Stimulated activated CD4-positive, alpha-beta T cell treated with anti-CD3 and anti-CD28 coated beads, Interleukin-15, amount 100 ng/mL, for 48 hours (primary cell): Measurements from ENCODE around the gene SH3D19.

ENCODE experiments used
- DNase-seq, 2 donors: peaks; one replicate each; pipeline ENCODE4 v3.0.0-alpha.2; 2020; ENCODE audit warnings: low read depth in 2 of 2

Gene SH3D19

DNA sequence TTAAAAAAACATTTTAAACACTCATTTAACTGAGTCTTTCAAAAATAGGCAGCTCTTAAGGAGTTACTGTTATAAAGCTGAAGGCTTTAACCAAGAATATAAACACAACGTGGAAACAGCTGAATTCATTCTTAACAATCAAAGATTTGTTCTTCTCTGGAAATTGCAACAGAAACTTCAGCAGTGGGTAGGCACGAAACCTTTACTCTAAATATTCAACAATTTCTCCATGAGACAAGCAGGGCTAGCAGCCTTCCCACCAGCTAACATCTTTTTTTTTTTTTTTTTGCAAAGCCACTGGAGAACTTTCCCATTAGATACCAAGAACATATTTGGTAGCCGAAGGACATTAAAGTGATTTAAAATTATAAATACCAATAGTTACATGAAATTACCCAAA, 126.7 kb downstream of the SH3D19 start:
- no peak for DNase-seq

- no peak for DNase-seq
Measured at GRCh38 chr4:151197247-151197646, 128.2 kb downstream of the SH3D19 start.

- DNase-seq: no peak
Measured at GRCh38 chr4:151195801-151196200, 129.6 kb downstream of the SH3D19 start.

DNA sequence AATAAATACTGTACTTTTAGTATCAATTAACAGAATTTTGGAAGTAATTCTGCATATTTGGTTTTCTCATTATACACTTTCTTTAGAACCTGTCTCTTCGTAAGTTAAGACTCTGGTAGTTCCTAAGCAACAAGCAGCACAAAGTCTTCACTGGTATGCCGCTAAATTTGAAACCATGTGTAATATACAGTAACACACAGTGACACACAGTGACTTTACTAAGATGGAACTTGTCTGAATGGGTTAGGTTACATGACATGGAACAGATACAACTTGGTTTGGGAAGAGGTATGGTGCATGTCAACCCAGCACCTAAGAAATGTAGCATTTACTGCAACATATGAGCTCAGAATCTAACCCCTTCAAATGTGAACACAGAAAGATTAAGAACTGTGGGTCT, 132.0 kb downstream of the SH3D19 start:
- no peak for DNase-seq

GRCh38 chr4:151192556-151193235, 132.7 kb downstream of the SH3D19 start:
- DNase-seq: no peak

DNA sequence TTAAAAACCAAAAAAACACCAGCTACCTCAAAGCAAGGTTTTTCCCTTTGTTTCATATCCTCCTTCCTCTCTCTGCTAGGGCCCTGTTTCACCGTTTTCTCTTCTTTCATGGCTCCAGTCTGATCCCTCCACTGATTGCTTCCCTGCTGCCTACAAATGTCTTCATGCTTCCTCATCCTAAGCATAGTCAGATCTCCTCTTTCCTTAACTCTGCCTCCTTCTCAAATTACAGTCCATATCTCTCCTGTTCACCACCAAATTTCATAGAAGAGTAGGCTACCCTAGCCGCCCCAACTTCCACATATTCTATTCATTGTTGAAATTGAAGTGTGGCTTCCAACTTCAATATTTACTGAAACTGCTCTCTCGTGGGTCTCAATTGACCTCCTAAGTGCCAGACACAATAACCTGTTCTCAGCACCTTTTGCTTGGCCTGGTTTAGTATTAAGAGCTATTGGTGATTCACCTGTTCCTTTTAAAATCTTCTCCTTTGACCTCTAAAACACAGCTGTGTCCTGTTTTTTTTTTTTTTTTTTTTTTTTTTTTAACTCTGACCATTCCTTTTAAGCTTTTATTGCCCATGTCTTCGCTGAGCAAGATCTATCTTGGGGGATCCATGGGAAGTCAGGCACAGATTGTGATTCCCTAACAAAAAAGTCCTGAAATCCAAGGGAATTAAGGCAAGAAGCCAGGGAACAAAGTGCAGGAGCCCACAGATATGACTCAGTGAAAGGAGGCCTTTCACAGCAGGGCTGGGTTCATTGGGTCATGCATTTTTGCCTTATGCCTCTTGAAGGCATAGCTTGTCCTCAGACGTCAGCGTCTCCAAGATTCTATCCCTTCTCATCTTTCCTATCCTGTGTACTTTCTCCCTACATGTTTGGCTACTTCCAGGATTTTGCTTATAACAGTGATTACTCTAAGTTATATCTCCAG, 140.6 kb downstream of the SH3D19 start:
- no peak for DNase-seq

DNA sequence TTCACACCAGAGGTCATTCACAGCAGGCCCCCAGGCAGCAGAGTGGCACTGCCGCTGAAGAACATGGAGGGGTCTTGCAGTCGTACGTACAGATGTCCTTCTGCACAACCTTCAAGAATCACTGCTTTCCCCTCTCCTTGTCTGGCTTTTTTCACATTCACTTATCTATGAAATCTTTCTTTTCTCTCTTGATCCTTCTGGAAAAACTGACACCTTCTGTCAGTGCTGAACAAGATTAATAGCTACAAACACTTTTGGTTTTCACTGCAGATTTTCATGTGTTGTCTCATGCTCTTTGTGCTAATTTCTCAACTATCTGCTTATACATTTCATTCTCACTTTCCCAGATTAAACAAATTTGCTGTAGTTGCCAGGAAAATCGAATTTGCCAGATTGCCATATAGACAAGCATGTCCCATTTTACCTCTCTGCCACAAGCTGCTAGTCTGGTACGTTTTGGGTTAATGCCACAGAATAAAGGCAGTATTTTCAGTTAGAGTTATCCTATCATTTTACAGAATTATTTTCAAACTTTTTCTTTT, 142.9 kb downstream of the SH3D19 start:
- no peak for DNase-seq

DNA sequence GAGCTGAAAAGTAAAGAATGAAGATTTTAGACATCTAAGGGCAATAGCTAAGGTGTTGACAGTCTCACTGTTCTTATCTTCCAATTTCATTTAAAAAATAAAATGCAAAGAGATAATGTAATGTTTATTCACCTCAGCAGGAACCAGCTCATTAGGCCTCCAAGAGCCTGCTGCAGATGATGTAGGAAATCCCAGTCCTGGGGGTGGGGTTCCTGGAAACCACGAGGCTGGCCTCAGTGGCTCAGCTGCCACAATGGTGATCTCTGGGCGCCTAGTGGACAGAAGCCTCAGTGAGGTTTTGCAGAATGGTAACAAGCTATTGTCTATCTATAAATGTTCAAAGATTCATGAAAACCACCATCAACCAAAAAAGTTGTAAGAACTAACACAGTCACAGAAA, 148.7 kb downstream of the SH3D19 start:
- DNase-seq: no peak

DNA sequence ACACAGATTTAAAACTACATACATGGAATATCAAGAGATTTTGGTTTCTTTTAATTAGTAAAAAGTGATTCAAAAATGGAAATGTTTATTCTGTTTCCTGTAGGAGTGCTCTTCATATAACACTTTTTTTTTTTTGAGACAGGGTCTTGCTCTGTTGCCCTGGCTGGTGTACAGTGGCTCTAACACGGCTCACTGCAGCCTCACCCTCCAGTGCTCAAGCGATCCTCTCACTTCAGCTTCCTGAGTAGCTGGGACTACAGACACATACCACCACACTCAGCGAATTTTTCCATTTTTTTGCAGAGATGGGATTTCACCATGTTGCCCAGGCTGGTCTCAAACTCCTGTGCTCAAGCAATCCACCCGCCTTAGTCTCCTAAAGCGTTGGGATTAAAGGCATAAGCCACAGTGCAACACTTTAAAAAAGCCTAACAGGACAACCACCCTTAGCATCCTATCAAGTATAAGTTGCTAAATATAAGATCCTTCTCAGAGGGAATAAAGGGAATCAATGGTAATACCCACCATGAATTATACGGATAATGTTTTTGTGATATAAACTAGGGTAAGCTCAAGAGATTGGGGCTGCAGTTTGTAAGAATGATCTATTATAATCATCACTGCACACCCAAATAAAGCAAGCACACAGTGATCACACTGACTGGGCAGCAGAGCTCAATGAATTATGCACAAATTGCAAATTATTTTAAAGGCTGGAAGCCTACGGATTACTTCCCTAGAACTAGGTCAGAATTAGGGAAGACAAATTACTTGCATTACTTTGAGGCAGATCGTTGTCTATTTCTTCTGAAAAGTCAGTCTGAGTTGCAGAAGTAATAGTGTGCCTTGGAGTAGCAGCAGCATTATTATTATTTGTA, 149.4 kb downstream of the SH3D19 start:
- DNase-seq: no peak

DNA sequence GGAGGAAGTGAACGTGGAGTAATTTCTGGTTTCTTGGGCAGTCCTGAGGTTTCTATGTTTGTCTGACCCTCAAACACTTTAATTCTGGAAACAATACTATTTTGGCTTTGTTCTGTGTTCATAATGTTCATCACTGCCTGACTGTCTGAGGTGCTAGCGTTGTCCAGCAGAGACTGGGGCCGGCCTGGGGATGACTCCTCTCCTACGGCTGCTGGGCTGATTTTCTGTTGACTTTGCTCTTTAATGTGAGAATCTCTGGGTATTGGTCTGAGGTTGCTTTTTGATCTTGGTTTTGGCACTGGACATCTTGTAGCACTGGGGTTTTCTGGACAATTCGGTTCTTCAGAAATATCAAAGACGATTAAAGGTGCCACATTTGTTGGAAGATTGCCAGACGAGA, 150.2 kb downstream of the SH3D19 start:
- DNase-seq: no peak

DNA sequence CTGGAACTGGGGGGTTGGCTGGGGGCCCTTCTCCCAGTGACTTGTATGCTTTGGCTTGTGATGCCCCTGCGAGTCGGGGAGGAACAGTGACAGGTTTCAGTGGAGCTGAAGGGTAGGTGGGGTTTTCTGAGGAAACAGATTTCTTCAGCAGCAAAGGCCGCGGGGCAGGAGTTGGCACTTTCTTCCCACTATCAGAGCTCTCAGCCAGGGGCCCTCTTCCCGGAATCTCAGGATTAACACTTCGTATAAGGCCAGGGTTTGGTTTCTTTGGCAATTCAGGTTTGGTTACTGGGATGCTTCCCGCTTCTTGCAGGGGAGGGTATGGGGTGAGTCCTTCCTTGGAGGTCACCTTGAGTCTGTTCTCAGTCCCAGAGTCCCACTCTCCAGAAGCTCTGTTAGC, 150.6 kb downstream of the SH3D19 start:
- no peak for DNase-seq

DNA sequence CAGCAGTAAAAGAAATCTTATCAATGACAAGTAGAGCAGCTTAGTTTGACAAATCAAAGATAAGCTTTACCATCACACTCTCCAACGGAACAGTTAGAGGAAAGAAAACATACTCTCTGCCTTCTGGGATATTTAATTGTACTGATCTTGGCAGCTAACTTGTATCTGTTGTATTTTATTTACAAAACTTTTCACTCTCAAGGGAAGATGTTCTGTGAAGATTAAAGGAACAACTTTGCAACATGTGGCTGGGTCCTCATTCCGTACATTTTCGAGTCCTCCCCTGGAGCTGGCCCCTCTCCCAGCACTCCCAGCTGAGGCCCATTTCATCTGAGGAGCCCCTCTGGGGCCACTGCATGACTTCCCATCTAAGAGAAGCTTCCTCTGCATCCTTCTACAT, 151.5 kb downstream of the SH3D19 start:
- no peak for DNase-seq

DNA sequence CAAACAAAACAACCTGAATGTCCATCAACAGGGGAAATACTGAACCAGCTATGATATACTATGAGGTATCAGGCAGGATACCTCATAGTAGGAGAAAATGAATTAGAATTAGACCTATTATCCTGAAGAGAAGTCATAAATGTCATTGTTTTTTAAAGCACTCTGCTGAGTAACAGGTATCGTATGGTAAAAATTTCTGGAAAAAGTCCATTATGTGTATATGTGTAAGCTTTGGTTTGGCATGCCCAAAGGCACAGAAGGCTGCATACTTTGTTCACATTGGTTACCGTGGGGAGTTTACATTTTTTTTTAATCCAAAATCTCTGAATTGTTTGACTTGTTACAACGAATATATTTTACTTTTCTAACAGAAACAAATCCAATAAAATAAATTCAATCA, 155.5 kb downstream of the SH3D19 start:
- DNase-seq: no peak

DNA sequence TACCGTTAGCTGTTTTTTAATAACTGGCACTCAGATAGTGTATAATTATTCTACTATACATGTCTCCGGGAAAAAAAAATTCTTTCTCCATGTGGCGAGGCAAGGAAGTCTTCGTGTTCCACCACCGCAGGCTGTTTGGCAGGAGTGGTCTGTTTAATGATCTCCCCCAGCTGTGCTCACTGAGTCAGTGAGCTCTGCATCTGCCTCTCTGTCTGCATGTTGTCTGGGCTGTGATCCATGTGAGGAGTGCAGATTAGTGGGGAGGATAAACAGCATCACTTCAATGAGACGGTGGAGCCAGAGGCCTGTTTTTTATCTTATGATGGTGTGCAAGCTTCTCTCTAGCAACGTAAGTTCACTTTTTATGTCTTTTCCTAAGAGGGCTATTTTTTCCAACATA, 156.2 kb downstream of the SH3D19 start:
- no peak for DNase-seq

DNA sequence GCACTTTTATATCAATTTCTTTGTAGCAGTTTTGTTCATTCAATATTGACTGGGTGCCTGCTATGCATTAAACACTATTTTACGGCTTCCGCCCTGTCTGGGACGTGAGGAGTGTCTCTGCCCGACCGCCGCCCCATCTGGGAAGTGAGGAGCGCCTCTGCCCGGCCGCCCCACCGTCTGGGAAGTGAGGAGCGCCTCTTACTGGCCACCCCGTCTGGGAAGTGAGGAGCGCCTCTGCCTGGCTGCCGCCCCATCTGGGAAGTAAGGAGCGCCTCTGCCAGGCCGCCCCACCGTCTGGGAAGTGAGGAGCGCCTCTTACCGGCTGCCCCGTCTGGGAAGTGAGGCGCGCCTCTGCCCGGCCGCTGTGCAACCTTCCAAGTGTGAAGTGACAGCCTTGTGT, 157.8 kb downstream of the SH3D19 start:
- DNase-seq: no peak

DNA sequence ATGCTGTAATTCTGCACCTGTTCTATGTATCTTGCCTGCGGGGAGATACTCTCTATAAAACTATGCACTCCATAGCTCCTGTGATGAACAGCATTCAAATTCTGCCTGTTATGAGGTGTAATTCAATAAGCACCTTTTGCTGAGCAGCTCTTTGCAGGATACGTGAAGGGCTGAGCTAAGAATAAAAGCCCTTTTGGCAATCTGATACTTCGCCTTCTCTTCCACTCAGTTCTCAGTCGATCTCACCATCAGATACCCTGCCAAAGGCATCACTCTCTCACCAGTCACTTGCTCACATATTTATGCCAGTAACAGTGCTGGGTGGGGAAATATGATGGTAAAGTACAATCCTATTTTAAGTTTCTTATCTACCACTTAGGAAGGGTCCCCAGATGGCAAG, 158.8 kb downstream of the SH3D19 start:
- DNase-seq: no peak

GRCh38 chr4:151165205-151166000, 160.0 kb downstream of the SH3D19 start:
- no peak for DNase-seq

DNA sequence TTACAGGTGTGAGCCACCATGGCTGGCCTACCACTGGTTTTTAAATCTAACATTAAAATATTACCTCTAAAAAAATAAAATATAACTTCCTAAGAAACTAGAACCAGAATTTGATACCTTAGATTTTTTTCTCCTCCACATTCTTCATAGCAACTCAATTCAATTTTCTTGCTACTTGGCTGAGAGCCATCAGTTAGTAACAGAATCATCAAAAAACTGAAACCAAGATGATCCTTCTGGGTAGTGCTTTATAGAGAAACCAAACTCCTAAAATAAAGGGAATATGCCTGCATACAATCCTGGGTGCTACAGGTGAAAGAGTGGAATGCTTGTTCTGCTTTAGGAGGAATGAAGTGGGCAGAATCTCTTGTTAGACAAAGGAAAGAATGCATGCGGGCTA, 161.6 kb downstream of the SH3D19 start:
- no peak for DNase-seq

- no peak for DNase-seq
Measured at GRCh38 chr4:151158979-151159378, 166.4 kb downstream of the SH3D19 start.

DNA sequence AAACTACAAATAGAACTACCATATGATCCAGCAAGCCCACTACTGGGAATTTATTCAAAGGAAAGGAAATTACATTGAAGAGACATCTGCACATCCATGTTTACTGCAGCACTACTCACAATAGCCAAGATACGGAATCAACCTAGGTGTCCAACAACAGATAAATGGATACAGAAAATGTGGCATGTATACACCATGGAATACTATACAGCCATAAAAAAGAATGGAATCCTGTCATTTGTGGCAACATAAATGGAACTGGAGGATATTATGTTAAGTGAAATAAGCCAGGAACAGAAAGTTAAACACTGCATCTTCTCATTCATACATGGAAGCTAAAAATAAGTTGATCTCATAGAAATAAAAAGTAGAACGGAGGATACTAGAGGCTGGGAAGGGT, 167.9 kb downstream of the SH3D19 start:
- no peak for DNase-seq

DNA sequence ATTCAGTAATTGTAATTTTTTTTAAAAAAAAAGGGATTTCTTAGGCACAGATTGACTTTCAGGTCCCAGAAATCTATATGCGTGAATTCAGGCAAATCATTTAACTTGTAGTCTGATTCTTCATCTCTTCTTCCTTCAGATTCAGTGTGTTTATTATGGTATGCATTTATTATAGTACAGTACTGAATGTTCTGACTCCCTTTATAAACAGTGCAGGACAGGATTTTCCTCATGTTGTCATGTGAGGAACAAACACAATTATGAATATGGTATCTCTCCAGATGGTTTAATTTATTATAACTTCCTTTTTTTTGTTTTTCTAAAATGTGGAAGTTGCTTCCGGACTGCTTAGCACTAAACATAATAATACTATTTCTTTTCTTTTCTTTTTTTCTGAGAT, 171.8 kb downstream of the SH3D19 start:
- no peak for DNase-seq
